HEK293 (cell line): ENCODE results near the gene BIN2.

Source experiments
- GLIS2 ChIP-seq: fragments of 450-650 bp; formaldehyde crosslinking; IDR thresholded peaks from 2 replicates; pipeline ENCODE4 v1.5.1; 2016; ENCODE audit warnings: missing biosample characterization, missing genetic modification characterization
- IKZF3 ChIP-seq: fragments of 450-650 bp; IDR thresholded peaks from 2 replicates; pipeline ENCODE4 v1.5.0; 2018; ENCODE audit warnings: missing biosample characterization, mild to moderate bottlenecking, missing genetic modification characterization, moderate library complexity
- KLF1 ChIP-seq: fragments of 450-650 bp; formaldehyde crosslinking; IDR thresholded peaks from 2 replicates; pipeline ENCODE4 v1.5.1; 2016; ENCODE audit warnings: missing biosample characterization, missing genetic modification characterization
- PRDM1 ChIP-seq: fragments of 450-650 bp; formaldehyde crosslinking; IDR thresholded peaks from 2 replicates; pipeline ENCODE4; 2016; ENCODE audit warnings: missing biosample characterization, missing genetic modification characterization
- PRDM10 ChIP-seq: fragments of 450-650 bp; formaldehyde crosslinking; IDR thresholded peaks from 2 replicates; pipeline ENCODE4 v1.5.1; 2016; ENCODE audit warnings: missing biosample characterization, missing genetic modification characterization
- PRDM4 ChIP-seq: fragments of 450-650 bp; formaldehyde crosslinking; IDR thresholded peaks from 2 replicates; pipeline ENCODE4 v1.5.1; 2017; ENCODE audit warnings: missing biosample characterization, missing genetic modification characterization
- ZBTB20 ChIP-seq: fragments of 450-650 bp; formaldehyde crosslinking; IDR thresholded peaks from 2 replicates; pipeline ENCODE4 v1.5.1; 2016; ENCODE audit warnings: missing biosample characterization, missing genetic modification characterization
- ZBTB8A ChIP-seq: fragments of 450-650 bp; formaldehyde crosslinking; IDR thresholded peaks from 2 replicates; pipeline ENCODE4 v1.5.1; 2016; ENCODE audit warnings: missing biosample characterization, missing genetic modification characterization
- ZFHX2 ChIP-seq: fragments of 450-650 bp; formaldehyde crosslinking; conservative IDR thresholded peaks from 2 replicates; pipeline ENCODE4 v1.5.1; 2016; ENCODE audit warnings: missing biosample characterization, missing genetic modification characterization
- ZNF214 ChIP-seq: fragments of 450-650 bp; formaldehyde crosslinking; IDR thresholded peaks from 2 replicates; pipeline ENCODE4 v1.5.1; 2017; ENCODE audit warnings: missing biosample characterization, mild to moderate bottlenecking, missing genetic modification characterization, borderline replicate concordance
- ZNF324 ChIP-seq: fragments of 450-650 bp; formaldehyde crosslinking; IDR thresholded peaks from 2 replicates; pipeline ENCODE4 v1.5.1; 2016; ENCODE audit warnings: missing biosample characterization, missing genetic modification characterization
- ZNF354C ChIP-seq: fragments of 450-650 bp; formaldehyde crosslinking; IDR thresholded peaks from 2 replicates; pipeline ENCODE4 v1.5.1; 2016; ENCODE audit warnings: missing biosample characterization, missing genetic modification characterization, low read depth, borderline replicate concordance
- ZNF394 ChIP-seq: fragments of 450-650 bp; formaldehyde crosslinking; IDR thresholded peaks from 2 replicates; pipeline ENCODE4 v1.5.1; 2016; ENCODE audit warnings: missing biosample characterization, missing genetic modification characterization, mild to moderate bottlenecking, moderate library complexity, borderline replicate concordance
- ZNF426 ChIP-seq: fragments of 450-650 bp; formaldehyde crosslinking; IDR thresholded peaks from 2 replicates; pipeline ENCODE4 v1.5.1; 2017; ENCODE audit warnings: missing biosample characterization, missing genetic modification characterization, mild to moderate bottlenecking, inconsistent platforms, moderate library complexity
- ZNF501 ChIP-seq: fragments of 450-650 bp; formaldehyde crosslinking; IDR thresholded peaks from 2 replicates; pipeline ENCODE4 v1.5.1; 2016; ENCODE audit warnings: missing biosample characterization, missing genetic modification characterization
- ZNF654 ChIP-seq: fragments of 450-650 bp; formaldehyde crosslinking; IDR thresholded peaks from 2 replicates; pipeline ENCODE4 v1.5.1; 2016; ENCODE audit warnings: low read depth, missing biosample characterization, missing genetic modification characterization
- ZNF791 ChIP-seq: fragments of 450-650 bp; formaldehyde crosslinking; IDR thresholded peaks from 2 replicates; pipeline ENCODE4 v1.5.1; 2016; ENCODE audit warnings: missing biosample characterization, missing genetic modification characterization
- ZNF792 ChIP-seq: fragments of 450-650 bp; formaldehyde crosslinking; IDR thresholded peaks from 2 replicates; pipeline ENCODE4 v1.5.1; 2016; ENCODE audit warnings: missing biosample characterization, missing genetic modification characterization
- ZNF843 ChIP-seq: fragments of 450-650 bp; formaldehyde crosslinking; IDR thresholded peaks from 2 replicates; pipeline ENCODE4 v1.5.1; 2016; ENCODE audit warnings: missing biosample characterization, missing genetic modification characterization
- ZSCAN18 ChIP-seq: fragments of 450-650 bp; formaldehyde crosslinking; IDR thresholded peaks from 2 replicates; pipeline ENCODE4 v1.5.1; 2016; ENCODE audit warnings: missing biosample characterization, missing genetic modification characterization
- ZXDB ChIP-seq: fragments of 450-650 bp; formaldehyde crosslinking; IDR thresholded peaks from 2 replicates; pipeline ENCODE4 v1.5.1; 2016; ENCODE audit warnings: missing biosample characterization, missing genetic modification characterization
- TF ChIP-seq, protein P1 (sequence below): fragments of 450-650 bp; formaldehyde crosslinking; IDR thresholded peaks from 2 replicates; pipeline ENCODE4 v1.5.1; 2016; ENCODE audit warnings: missing biosample characterization, missing genetic modification characterization
- TF ChIP-seq, protein P2 (sequence below): fragments of 450-650 bp; formaldehyde crosslinking; IDR thresholded peaks from 2 replicates; pipeline ENCODE4 v1.5.0; 2017; ENCODE audit warnings: missing biosample characterization, missing genetic modification characterization, borderline replicate concordance
- TF ChIP-seq, protein P3 (sequence below): fragments of 450-650 bp; formaldehyde crosslinking; IDR thresholded peaks from 2 replicates; pipeline ENCODE4 v1.5.1; 2016; ENCODE audit warnings: missing biosample characterization, missing genetic modification characterization, borderline replicate concordance

Gene BIN2

DNA sequence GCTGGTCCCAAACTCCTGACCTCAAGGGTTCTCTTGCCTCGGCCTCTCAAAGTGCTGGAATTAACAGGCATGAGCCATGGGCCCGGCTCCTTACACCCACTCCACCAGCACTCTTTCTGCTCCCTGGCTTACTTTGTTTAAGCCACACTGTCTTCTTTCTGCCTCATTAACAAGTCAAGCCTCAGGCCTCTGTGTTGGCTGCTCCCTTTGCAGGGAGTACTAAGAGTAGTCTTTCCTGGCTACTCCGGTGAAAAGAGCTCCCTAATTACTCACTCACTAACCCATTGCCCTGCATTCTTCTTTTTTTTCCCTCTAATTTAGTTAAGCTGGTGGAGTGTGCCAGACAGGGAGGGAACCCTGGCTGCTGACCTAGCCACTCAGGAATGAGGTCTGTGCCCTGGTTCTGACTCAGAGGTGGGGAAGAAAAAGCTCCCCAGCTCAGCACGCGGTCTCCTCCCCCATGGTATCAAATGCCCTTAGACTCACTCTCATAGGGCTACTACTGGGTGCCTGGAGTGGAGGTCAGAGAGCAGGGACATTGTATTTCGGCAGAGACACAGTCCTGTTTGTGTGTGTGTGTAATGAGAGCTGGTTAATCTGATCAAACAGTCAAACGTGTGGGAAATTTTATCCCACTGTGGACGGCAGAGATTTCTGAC, 47.5 kb upstream of the BIN2 start (continued):
- TF ChIP-seq, protein P1, sequence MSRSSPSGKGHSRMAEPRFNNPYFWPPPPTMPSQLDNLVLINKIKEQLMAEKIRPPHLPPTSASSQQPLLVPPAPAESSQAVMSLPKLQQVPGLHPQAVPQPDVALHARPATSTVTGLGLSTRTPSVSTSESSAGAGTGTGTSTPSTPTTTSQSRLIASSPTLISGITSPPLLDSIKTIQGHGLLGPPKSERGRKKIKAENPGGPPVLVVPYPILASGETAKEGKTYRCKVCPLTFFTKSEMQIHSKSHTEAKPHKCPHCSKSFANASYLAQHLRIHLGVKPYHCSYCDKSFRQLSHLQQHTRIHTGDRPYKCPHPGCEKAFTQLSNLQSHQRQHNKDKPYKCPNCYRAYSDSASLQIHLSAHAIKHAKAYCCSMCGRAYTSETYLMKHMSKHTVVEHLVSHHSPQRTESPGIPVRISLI (tag by site-specific recombination): peak; percentile 99
- TF ChIP-seq ZNF791 (tag by site-specific recombination) (no peak), ZXDB (tag by site-specific recombination) (peak; percentile 74; the same call in 1 of the 2 replicates), ZNF214 (tag by site-specific recombination) (no peak), PRDM1 (tag by site-specific recombination) (peak; percentile 78), IKZF3 (tag by site-specific recombination) (0 out of 2 replicates have a peak, but pooled peaks have one; percentile 65), ZNF843 (tag by site-specific recombination) (peak; percentile 85), ZNF501 (peak; percentile 59; the same call in 1 of the 2 replicates), PRDM10 (tag by site-specific recombination) (peak; percentile 94), PRDM4 (tag by site-specific recombination) (peak; percentile 48; the same call in 1 of the 2 replicates), ZNF354C (tag by site-specific recombination) (no peak), ZNF426 (no peak), KLF1 (peak; percentile 62), ZBTB20 (peak; percentile 59; the same call in 1 of the 2 replicates), ZSCAN18 (tag by site-specific recombination) (no peak), ZBTB8A (tag by site-specific recombination) (peak; percentile 31; the same call in 1 of the 2 replicates), GLIS2 (tag by site-specific recombination) (peak; percentile 84), ZNF394 (tag by site-specific recombination) (peak; percentile 98), ZNF792 (tag by site-specific recombination) (no peak), ZNF654 (no peak), ZFHX2 (peak; percentile 52), ZNF324 (tag by site-specific recombination) (peak; percentile 62; the same call in 1 of the 2 replicates)
- TF ChIP-seq, protein P2, sequence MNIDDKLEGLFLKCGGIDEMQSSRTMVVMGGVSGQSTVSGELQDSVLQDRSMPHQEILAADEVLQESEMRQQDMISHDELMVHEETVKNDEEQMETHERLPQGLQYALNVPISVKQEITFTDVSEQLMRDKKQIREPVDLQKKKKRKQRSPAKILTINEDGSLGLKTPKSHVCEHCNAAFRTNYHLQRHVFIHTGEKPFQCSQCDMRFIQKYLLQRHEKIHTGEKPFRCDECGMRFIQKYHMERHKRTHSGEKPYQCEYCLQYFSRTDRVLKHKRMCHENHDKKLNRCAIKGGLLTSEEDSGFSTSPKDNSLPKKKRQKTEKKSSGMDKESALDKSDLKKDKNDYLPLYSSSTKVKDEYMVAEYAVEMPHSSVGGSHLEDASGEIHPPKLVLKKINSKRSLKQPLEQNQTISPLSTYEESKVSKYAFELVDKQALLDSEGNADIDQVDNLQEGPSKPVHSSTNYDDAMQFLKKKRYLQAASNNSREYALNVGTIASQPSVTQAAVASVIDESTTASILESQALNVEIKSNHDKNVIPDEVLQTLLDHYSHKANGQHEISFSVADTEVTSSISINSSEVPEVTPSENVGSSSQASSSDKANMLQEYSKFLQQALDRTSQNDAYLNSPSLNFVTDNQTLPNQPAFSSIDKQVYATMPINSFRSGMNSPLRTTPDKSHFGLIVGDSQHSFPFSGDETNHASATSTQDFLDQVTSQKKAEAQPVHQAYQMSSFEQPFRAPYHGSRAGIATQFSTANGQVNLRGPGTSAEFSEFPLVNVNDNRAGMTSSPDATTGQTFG (tag by site-specific recombination): no peak
- TF ChIP-seq, protein P3, sequence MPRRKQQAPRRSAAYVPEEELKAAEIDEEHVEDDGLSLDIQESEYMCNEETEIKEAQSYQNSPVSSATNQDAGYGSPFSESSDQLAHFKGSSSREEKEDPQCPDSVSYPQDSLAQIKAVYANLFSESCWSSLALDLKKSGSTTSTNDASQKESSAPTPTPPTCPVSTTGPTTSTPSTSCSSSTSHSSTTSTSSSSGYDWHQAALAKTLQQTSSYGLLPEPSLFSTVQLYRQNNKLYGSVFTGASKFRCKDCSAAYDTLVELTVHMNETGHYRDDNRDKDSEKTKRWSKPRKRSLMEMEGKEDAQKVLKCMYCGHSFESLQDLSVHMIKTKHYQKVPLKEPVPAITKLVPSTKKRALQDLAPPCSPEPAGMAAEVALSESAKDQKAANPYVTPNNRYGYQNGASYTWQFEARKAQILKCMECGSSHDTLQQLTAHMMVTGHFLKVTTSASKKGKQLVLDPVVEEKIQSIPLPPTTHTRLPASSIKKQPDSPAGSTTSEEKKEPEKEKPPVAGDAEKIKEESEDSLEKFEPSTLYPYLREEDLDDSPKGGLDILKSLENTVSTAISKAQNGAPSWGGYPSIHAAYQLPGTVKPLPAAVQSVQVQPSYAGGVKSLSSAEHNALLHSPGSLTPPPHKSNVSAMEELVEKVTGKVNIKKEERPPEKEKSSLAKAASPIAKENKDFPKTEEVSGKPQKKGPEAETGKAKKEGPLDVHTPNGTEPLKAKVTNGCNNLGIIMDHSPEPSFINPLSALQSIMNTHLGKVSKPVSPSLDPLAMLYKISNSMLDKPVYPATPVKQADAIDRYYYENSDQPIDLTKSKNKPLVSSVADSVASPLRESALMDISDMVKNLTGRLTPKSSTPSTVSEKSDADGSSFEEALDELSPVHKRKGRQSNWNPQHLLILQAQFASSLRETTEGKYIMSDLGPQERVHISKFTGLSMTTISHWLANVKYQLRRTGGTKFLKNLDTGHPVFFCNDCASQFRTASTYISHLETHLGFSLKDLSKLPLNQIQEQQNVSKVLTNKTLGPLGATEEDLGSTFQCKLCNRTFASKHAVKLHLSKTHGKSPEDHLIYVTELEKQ: peak; percentile 82
